Cardiac septum (tissue), 1 donor: Measurements from ENCODE around the gene KLHDC10. TPM values are rescaled to one million over a fixed set of nuclear protein-coding genes. Genes with fewer than 3 reads are reported as not detected.
"Not testable (repeated sequence)": the region's sequence is repeated elsewhere in the genome, so short reads cannot be mapped to it uniquely, and the experiment has no call there.

Experiments
- DNase-seq: peaks from one replicate; pipeline ENCODE4 v3.0.0-alpha.2; 2020; ENCODE audit warnings: low spot score
- intact Hi-C: fragments of 100-400 bp; cut with DNase I; formaldehyde crosslinking; loops from one replicate; pipeline ENCODE4 v1.14.0; 2022
- total RNA-seq: library from RNA; stranded (reverse); fragmentation: NEBNext Ultra II Directional; extraction: Animal tissue kit (Norgen Biotek cat#: 25700); gene quantifications from one replicate; pipeline ENCODE4 v1.2.1, GENCODE V29; 2021
- donor health status: DM: no; HTN: no; CAD: no.

Gene KLHDC10
- total RNA-seq, 1 donor from 2014 or later, result 22.5 TPM

- no peak for DNase-seq
- intact Hi-C loops, result no loop called here
Measured at GRCh38 chr7:130182990-130183389, 112.7 kb downstream of the KLHDC10 start.

- intact Hi-C loops, result not testable (repeated sequence)
Measured at GRCh38 chr7:130184349-130184748, 114.0 kb downstream of the KLHDC10 start.

More at GRCh38 chr7:130184349-130184748, 114.0 kb downstream of the KLHDC10 start:
- DNase-seq, result not testable (repeated sequence)

Other genes starting within 250 kb of the KLHDC10 start
- gene UBE2H, start 117.6 kb upstream of the KLHDC10 start, total RNA-seq, result 228 TPM
- 17.6 TPM for gene ZC3HC1, start 19.2 kb upstream of the KLHDC10 start, total RNA-seq
- gene TMEM209, start 134.9 kb downstream of the KLHDC10 start, total RNA-seq, result 8.5 TPM
- gene SSMEM1, start 137.3 kb downstream of the KLHDC10 start, total RNA-seq, result not detected
- not detected for gene CPA2, start 196.3 kb downstream of the KLHDC10 start, total RNA-seq
- gene CPA4, start 222.6 kb downstream of the KLHDC10 start, total RNA-seq, result 0.16 TPM